BE2C (cell line): ENCODE measurements around the gene DEFB125.

ENCODE experiments used
- DNase-seq: peaks from one replicate; pipeline ENCODE4 v3.0.0-alpha.2; 2020
- H3K27me3 ChIP-seq: fragments of 250-450 bp; sonication (Bioruptor Pico); 2 replicates; pipeline ENCODE4 v1.5.1; 2020; ENCODE audit warnings: mild to moderate bottlenecking
- H3K36me3 ChIP-seq: fragments of 250-450 bp; sonication (Bioruptor Pico); 2 replicates; pipeline ENCODE4 v1.5.1; 2020; ENCODE audit warnings: mild to moderate bottlenecking
- H3K4me1 ChIP-seq: fragments of 250-450 bp; sonication (Bioruptor Pico); 2 replicates; pipeline ENCODE4 v1.5.1; 2020
- H3K4me3 ChIP-seq: 2 replicates; pipeline ENCODE4 v1.5.1; 2011; ENCODE audit warnings: low read depth, low read length
- H3K9me3 ChIP-seq: fragments of 250-450 bp; sonication (Bioruptor Pico); 2 replicates; pipeline ENCODE4 v1.5.1; 2020
- CTCF ChIP-seq: IDR thresholded peaks from 2 replicates; pipeline ENCODE4 v1.5.1; 2012; ENCODE audit warnings: mild to moderate bottlenecking, low read depth, low read length

Gene DEFB125

GRCh38 chr20:64766-65322, 22.6 kb upstream of the DEFB125 start:
- no peaks in the 10 kb centered on the region for H3K36me3 ChIP-seq
- no peaks in the 10 kb centered on the region for H3K27me3 ChIP-seq
- TF ChIP-seq CTCF: no peak
- H3K4me3 ChIP-seq: no peak overlapping the region
- no peaks in the 10 kb centered on the region for H3K9me3 ChIP-seq
- DNase-seq: no peak
- no peaks in the 10 kb centered on the region for H3K4me1 ChIP-seq

- Histone ChIP-seq H3K27me3 (no peaks in the 10 kb centered on the region), H3K4me3 (no peak overlapping the region), H3K4me1 (no peaks in the 10 kb centered on the region), H3K9me3 (no peaks in the 10 kb centered on the region), H3K36me3 (no peaks in the 10 kb centered on the region)
- no peak for DNase-seq
- TF ChIP-seq CTCF: no peak
These were observed 10.2 kb upstream of the DEFB125 start for GRCh38 chr20:77231-77630.

GRCh38 chr20:78338-78737, 9.1 kb upstream of the DEFB125 start:
- no peak for TF ChIP-seq CTCF

GRCh38 chr20:79565-79964, 7.9 kb upstream of the DEFB125 start:
- TF ChIP-seq CTCF: no peak
- Histone ChIP-seq H3K27me3 (no peaks in the 10 kb centered on the region), H3K4me3 (no peak overlapping the region), H3K4me1 (no peaks in the 10 kb centered on the region), H3K9me3 (no peaks in the 10 kb centered on the region), H3K36me3 (no peaks in the 10 kb centered on the region)
- no peak for DNase-seq

More at GRCh38 chr20:78338-78737, 9.1 kb upstream of the DEFB125 start:
- DNase-seq: no peak
- no peaks in the 10 kb centered on the region for H3K27me3 ChIP-seq
- no peaks in the 10 kb centered on the region for H3K36me3 ChIP-seq
- H3K4me1 ChIP-seq: no peaks in the 10 kb centered on the region
- no peak overlapping the region for H3K4me3 ChIP-seq
- no peaks in the 10 kb centered on the region for H3K9me3 ChIP-seq

GRCh38 chr20:90651-91050, 3.2 kb downstream of the DEFB125 start:
- no peak for TF ChIP-seq CTCF
- Histone ChIP-seq H3K9me3 (no peaks in the 10 kb centered on the region), H3K4me1 (no peaks in the 10 kb centered on the region), H3K27me3 (no peaks in the 10 kb centered on the region), H3K36me3 (no peaks in the 10 kb centered on the region), H3K4me3 (no peak overlapping the region)
- DNase-seq: no peak

- DNase-seq: no peak
- H3K36me3 ChIP-seq: no peaks in the 10 kb centered on the region
- H3K9me3 ChIP-seq: no peaks in the 10 kb centered on the region
- H3K4me1 ChIP-seq: no peaks in the 10 kb centered on the region
- no peaks in the 10 kb centered on the region for H3K27me3 ChIP-seq
- H3K4me3 ChIP-seq: no peak overlapping the region
- no peak for TF ChIP-seq CTCF
These were observed 6.2 kb downstream of the DEFB125 start for GRCh38 chr20:93641-94040.
